ENCODE measurements around the gene GINS2.

DNA sequence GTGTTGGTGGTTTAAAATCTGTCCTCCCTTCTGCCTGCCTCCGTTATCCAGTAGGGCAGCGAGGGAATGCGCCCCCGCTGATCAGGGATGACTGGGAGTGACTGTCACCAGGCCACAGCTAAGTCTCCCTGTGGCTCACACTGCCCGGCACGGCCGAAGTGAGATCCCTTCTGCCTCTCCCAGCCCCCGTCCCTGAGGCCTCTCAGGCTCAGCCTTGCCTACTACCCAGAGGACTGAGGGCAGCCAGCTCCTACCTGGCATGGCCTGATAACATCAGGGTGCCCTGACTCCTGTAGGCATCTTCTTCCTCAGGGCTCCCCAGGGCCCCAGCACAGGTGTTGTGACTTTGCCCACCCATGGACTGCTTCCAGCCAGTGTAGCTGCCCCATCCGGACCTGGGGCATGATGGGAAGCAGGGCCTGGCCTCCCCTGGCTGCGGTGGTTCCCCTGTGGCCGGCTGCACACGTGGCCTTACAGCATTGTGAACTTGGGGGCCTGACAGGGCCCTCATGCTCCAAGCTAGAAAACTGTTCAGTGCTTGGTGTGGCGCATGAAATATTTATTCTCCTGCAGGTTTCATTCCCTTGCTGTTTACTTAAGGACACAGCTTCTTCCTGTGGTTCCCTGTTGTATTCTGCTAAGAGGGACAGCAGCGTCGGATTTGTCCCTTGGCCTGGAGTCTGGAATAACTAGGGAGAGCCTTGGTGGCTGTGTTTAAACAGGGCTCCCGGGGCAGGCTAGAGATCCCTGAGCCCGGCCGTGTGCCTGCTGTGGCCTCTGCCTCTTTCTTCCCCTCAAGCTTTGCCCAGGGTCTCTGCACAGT, 30.0 kb downstream of the GINS2 start:
- TF ChIP-seq, protein P1, sequence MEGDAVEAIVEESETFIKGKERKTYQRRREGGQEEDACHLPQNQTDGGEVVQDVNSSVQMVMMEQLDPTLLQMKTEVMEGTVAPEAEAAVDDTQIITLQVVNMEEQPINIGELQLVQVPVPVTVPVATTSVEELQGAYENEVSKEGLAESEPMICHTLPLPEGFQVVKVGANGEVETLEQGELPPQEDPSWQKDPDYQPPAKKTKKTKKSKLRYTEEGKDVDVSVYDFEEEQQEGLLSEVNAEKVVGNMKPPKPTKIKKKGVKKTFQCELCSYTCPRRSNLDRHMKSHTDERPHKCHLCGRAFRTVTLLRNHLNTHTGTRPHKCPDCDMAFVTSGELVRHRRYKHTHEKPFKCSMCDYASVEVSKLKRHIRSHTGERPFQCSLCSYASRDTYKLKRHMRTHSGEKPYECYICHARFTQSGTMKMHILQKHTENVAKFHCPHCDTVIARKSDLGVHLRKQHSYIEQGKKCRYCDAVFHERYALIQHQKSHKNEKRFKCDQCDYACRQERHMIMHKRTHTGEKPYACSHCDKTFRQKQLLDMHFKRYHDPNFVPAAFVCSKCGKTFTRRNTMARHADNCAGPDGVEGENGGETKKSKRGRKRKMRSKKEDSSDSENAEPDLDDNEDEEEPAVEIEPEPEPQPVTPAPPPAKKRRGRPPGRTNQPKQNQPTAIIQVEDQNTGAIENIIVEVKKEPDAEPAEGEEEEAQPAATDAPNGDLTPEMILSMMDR (IDR thresholded peaks at IDR 0.05), result no peak
- TF ChIP-seq POLR2A (IDR thresholded peaks at IDR 0.05), result no peak

All from vagina (tissue), 2 donors.